NCI-H1092 treated with DMSO at 0.1 percent for 48 hours (cell line): Measurements from ENCODE around the gene CYSLTR2.
"Not testable (repeated sequence)": the region's sequence is repeated elsewhere in the genome, so short reads cannot be mapped to it uniquely, and the experiment has no call there.

Source experiments
- DNase-seq: peaks from one replicate; lab custom pipeline; 2025; lab: John Stamatoyannopoulos, UW

CYSLTR2 gene

DNA sequence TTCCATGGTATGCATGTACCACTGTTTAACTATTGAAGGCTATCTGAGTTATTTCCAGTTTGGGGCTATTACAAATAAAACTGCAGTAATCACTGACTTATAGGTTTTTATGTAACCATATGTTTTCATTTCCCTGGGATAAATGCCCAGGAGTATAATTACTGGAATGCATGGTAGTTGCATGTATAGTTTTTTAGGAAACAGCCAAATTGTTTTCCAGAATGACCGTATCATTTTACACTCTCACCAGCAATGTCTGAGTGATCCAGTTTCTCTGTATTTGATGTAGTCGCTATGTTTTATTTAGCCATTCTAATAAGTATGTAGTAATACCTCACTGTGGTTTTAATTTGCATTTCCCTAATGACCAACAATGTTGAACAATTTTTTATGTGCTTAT is 42.0 kb downstream of the CYSLTR2 start:
- DNase-seq, result no peak

- DNase-seq, result not testable (repeated sequence)
Observed at GRCh38 chr13:48696676-48697075, 42.9 kb downstream of the CYSLTR2 start.

- no peak for DNase-seq
Observed at GRCh38 chr13:48707405-48707804, 53.7 kb downstream of the CYSLTR2 start.

DNA sequence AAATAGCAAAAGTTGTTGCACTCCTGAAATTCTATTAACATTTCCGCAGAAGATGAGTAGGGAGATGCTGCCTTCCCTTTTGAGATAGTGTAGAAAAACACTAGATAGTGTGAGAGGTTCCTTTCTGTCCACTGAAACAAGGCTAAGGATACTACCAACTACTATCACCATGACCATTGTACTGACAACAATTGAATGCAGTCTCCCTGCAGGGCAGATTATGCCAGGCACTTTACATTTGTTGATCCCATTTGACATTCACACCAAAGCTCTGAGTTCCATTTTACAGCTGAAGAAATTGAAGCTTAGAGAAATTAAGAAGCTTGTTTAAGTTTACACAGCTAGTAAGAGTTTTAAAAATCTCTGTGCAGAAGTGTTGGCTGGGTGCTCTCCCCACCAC is 55.0 kb downstream of the CYSLTR2 start:
- DNase-seq, result no peak

DNA sequence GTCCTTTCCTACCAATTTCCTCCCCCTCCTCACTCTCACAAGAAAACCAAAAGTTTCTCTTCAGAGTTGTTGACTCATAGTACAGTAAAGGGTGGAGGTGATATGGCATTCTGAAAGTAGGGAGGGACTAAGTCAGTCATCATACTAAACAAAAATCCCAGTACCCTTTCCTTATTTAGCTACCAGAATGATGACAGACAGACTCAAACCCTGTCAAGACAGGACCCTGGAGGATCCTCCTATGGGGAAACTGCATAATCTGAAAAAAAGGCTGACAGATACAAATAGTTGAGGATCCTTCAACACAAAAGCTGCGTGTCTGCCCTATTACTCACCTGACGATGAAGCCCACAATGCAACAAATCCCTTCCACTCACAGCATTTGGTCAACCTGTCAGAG is 55.5 kb downstream of the CYSLTR2 start:
- no peak for DNase-seq

GRCh38 chr13:48710160-48710559 is 56.4 kb downstream of the CYSLTR2 start:
- DNase-seq, result no peak

GRCh38 chr13:48712141-48712540 is 58.4 kb downstream of the CYSLTR2 start:
- DNase-seq, result no peak

- DNase-seq, result no peak
Observed at GRCh38 chr13:48715977-48716376, 62.2 kb downstream of the CYSLTR2 start.

- DNase-seq, result no peak
Observed at GRCh38 chr13:48720621-48721020, 66.9 kb downstream of the CYSLTR2 start.

DNA sequence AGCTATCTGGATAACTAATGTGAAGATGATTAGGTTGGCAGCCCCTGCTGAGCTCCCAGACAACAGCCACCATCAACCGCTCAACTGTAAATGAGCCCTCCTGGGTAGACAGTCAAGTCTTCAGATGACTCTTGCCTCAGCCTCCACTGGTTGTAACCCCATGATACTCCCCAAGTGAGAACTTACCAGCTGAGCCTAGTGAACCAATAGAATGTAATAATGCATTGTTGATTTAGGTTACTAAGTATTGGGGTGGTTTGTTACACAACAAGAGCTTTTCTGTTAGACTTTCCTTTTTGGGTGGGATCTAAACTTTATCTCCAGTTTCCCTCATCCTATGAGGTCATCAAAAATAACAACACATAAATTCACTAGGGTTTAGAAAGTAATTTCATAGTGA is 69.4 kb downstream of the CYSLTR2 start:
- no peak for DNase-seq

DNA sequence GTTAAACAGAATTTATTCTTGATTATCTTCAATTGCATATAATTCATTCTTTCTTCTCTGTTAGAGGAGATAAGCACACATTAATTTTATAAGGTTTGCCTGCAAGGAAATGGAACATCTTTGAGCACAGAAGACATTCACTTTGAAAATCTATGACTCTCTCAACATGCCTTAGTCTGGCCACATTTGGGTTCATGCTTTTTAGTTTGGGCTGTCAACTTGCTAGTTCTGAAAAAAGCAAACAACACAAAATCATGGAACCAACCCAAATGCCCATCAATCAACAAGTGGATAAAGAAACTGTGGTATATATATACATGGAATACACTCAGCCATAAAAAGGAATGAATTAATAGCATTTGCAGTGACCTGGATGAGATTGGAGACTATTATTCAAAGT is 71.5 kb downstream of the CYSLTR2 start:
- no peak for DNase-seq

DNA sequence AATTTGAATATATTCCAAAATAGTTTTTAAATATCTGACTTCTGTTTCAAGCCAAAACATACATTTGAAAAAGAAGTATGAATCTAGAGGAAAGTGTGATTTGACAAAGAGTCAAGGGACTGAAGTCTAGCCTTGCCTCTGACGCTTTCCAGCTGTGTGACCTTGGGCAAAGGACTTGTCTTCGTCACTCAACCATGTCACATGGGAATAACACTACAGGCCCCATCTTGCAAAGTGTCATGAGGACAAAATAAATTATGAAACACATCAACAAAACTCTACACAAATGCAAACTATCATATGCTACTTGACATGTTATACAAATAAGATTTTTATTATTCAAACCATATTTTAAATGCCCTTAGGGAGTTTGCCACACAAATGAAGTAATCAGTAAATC is 73.0 kb downstream of the CYSLTR2 start:
- no peak for DNase-seq

- no peak for DNase-seq
Observed at GRCh38 chr13:48727241-48728011, 73.7 kb downstream of the CYSLTR2 start.

DNA sequence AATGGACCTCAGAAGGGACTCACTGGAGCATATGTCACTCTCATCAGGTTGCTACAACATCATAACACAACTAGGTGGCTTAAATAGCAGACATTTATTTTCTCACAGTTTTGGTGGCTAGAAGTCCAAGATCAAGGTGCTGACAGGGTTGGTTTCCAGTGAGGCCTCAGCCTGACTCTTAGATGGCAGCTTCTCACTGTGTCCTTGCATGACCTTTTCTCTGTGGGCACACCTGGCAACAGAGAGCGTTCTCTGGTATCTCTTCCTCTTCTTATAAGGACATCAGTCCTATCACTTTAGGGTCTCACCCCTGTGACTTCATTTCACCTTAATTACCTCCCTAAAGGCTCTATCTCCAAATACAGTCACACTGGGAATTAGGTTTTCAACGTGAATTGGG is 74.5 kb downstream of the CYSLTR2 start:
- no peak for DNase-seq

DNA sequence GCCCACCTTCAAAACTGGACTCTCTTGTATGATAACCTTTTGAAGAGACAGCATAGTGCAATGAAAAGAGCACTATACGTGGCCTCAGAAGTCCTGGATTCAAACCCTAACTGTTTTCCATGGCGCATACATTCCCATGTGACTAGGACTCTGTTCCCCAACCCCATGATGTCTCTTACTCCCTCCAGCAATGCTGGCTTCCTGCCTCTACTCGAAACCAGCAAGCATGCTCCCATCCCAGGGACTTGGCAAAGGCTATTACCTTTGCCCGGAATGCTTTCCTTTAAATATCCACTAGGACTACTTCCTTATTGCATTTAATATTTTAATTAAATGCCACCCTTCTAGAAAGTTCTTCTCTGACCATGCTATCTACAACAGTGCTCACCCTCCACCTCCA is 75.1 kb downstream of the CYSLTR2 start:
- no peak for DNase-seq

DNA sequence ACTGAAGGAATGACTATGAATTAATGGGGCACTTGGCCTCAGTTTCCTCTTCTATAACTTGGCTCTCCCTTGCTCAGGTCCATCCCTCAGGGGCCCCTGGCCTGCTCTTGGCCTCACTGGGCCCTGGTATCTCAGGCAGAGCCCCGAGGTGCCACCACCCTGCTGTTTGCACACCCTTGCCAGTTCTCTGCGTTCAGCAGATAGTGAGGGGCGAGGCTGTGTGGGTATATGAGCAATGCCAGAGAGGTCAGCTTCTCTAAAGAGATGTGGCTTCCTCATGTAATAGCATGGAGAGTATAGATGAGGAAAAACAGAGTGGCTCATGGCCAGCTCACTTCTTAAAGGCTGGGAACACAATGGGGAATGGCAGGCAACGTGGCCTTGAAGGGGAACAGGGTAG is 76.1 kb downstream of the CYSLTR2 start:
- DNase-seq, result no peak

- no peak for DNase-seq
Observed at GRCh38 chr13:48731001-48731658, 77.4 kb downstream of the CYSLTR2 start.

GRCh38 chr13:48731957-48732569 is 78.3 kb downstream of the CYSLTR2 start:
- no peak for DNase-seq

DNA sequence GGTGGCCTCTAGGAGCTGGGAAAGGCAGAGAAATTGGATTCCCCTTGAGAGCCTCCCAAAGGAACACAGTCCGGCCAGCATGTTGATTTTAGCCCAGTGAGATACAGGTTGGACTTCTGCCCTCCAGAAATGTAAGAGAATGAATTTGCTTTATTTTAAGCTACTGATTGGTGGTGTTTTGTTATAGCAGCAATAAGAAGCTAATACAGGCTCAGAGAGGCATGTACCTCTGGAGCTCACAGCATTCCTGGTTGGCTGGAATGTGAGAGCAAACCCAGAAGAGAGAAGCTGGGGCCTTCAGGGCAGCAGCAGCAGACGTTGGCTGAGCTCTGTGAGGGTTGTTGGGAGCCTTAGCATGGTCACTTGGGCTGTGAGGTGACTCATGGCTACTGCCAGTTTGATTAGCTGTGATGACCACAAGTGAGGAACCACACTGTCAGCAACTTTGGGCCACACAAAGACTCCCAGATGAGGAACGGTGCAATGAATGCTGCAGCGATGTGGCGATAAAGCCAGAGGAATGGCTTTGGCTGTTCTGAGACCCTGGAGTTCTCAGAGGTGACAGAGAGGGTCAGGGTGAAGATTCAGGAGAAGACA is 80.1 kb downstream of the CYSLTR2 start:
- DNase-seq, result no peak

GRCh38 chr13:48735571-48735970 is 81.8 kb downstream of the CYSLTR2 start:
- DNase-seq, result no peak

GRCh38 chr13:48737689-48738088 is 84.0 kb downstream of the CYSLTR2 start:
- DNase-seq, result no peak

- DNase-seq, result no peak
Observed at GRCh38 chr13:48738311-48738710, 84.6 kb downstream of the CYSLTR2 start.

GRCh38 chr13:48739386-48739964 is 85.7 kb downstream of the CYSLTR2 start:
- DNase-seq, result no peak
